HG03095 (cell line): ENCODE data around the gene ELMO1.
A peak's percentile ranks its signal among the peaks of the same experiment; 100 is the strongest.

ENCODE experiments used
- ATAC-seq: cut with Tn5 transposase; IDR thresholded peaks from one replicate; pipeline ENCODE4 v1.9.1; 2021; ENCODE audit warnings: moderate library complexity; ENCODE audit not compliant: unreplicated experiment

ELMO1 gene

DNA sequence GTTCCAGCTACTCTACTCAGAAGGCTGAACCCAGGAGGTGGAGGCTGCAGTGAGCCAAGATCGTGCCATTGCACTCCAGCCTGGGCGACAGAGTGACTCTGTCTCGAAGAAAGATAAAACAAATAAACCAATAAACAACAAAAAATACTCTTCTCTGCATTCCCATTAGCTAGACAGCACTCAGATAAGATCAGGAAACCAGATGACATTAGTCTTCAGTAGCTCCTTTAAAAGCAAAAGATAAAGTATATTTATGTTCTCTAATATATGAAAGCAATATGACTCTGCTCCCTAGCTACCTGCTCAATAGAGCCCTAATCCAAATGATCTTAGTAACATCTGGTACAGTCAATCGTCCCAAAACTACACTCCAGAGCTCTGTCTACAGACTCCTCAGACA is 212.9 kb downstream of the ELMO1 start:
- no peak for ATAC-seq

DNA sequence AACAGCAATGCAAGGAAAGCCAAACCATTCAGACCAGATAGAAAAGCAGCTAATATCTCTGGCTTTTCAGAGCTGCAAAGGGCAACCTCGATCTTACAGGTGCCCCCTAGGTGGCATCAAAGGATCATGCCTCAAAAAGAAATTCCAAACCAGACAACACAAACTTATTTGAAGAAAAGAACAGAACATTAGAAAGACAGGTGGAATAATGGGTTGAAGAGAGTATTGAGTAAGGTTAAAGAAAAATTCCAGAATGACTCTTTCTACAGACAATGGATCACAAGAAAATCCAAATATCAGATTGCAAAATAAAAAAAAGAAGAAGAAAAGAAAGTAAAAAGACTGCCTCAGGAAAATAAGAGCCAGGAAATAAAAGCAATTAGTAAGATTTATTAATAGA is 213.7 kb downstream of the ELMO1 start:
- no peak for ATAC-seq

DNA sequence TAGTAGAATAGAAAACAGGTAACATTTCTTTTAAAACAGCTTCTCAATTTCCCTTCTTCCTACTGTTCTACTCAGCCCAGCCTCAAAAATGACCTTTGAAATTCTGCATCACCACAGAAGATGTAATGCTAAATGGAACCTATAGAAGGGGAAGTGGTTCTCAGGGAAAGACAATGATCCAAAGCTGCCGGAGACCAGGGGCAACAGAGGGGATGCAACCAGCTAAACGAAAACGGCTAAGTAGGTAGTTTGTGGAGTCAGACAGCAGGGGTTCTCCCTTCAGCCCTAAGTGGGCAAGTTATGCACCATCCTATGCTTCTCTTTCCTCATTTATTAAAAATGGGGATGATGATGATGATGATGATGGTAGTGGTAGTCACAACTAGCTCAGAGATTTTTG is 214.3 kb downstream of the ELMO1 start:
- ATAC-seq, result no peak

DNA sequence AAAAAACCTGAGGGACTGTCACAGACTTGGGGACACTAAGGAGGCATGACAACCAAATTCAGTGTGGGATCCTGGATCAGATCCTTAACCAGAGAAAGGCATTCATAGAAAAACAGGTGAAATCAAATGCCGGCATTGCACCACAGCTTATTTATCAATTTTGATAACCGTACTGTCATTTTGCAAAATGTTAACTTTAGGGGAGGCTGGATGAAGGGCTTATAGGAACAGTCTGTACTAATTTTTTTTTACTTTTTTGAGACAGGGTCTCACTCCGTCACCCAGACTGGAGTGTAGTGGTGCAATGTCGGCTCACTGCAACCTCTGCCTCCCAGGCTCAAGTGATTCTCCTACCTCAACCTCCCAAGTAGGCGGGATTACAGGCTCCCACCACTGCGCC is 217.1 kb downstream of the ELMO1 start:
- ATAC-seq, result no peak

DNA sequence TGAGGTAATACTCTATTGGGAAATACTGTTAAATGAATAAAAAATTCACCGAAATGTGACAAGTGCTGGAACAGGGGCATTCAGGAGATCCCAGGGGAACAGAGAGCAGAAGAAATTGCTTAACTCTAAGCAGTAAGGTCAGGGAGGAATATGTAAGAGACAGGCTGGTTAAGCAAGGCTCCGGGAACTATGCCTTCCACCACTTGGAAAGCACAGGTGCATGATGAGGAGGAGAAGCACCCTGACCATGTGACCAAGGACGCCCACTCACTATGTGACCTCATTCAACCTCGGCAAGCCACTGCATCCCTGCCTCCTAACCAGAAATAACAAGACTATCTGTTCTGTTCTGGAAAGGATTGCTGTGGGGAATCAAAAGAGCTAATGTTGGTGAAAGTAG is 218.4 kb downstream of the ELMO1 start:
- no peak for ATAC-seq

DNA sequence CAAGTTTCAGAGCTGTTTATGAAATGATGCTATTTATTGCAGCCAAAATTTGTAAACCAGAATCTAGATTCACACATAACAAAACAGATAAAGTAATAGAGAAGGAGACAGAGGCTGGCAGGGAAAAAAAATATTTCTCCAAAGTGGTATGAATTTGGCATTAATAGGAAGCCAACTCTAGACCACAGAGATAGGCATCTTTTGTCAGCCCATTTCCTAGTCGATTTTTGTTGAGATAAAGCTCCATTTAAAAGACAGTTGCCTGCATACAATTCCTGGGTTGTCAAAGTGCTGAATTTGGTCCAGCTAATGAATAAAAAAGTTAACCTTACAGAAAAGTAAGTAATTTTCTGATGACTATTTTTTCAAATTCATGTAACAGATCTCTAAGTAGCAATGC is 219.3 kb downstream of the ELMO1 start:
- ATAC-seq, result no peak

DNA sequence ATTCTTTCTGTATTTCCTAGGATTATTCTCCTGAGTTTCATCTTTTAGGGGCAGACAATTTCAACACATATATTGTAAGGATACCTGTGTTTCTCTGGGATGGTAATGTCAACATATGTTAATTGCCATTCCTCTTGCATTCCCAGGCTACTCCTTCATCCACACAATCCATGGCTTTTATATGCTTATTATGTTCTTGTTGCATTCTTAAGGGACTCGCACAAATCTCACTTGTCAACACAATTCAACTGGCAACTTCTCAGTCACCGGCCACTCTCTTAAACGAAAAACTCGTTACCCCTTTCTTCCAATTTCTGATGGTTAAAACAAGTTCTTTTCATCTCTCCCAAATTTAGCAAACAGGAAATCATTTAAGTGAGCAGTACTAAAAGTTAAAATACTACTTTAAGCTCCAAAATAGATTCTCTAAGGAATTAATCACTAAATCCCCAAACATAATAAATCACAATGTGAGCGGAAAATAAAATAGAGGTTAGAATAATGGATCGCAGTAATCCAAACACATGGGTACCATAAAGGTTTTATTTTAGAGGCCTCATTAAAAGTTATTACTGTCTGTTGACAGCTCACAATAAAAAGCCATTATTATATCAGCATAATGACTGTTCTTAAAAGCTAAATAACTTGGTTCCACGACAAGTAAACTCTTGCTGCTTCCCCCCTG is 223.2 kb downstream of the ELMO1 start:
- no peak for ATAC-seq

DNA sequence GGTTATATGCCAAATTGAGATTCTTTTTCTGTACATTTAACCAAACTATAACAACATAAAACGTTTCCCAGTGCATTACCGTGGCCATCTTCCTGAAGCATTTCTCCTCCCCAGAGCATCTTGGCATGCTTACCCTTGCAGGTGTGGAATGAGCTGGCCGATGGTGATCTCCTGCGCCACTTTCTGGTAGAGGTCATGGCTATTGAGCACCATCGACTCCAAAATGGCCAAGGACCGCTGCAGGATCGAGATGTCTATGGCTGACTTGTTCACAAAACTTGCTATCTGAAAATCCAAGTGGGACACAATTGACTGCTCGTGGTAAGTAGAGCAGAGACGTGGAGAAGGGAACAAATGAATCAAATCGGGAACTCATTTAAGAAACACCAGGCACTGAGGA is 223.9 kb downstream of the ELMO1 start:
- no peak for ATAC-seq

DNA sequence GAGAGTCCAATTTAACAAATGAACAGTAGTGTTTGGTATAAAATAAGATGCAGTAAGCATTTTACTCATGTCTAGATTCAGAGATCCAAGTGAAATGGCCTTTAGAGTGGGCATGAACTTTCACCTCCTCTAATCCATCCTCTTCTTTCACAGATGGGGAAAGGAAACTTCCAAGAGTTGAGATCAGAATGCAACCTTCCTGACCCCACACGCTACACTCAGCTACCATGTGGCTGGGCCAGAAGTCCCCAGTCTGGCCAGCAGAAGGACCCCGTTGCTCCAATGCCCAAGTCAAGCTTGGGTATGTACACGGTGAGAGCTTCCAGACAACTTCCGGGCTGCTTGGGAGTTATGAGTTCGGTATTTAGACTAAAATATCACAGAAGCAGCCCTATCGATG is 228.0 kb downstream of the ELMO1 start:
- no peak for ATAC-seq

DNA sequence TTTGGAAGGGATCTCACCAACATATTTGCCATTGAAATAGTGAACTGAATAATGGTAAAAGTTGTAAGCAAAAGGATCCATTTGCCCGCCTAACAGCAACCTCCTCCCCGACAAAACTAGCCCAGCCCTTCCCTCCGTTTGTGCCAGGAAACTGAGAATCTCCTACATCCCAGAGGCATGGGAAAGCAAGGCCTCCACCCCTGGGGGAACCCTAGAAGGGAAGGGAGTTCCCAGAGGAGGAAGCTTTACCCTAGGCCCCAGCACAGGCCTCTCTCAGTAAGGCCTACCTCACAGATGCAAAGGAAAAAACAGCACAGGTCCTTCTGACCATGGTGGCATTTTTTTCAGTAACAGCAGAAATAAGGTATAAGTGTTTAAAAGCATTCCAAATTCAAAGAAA is 229.7 kb downstream of the ELMO1 start:
- ATAC-seq, result no peak

DNA sequence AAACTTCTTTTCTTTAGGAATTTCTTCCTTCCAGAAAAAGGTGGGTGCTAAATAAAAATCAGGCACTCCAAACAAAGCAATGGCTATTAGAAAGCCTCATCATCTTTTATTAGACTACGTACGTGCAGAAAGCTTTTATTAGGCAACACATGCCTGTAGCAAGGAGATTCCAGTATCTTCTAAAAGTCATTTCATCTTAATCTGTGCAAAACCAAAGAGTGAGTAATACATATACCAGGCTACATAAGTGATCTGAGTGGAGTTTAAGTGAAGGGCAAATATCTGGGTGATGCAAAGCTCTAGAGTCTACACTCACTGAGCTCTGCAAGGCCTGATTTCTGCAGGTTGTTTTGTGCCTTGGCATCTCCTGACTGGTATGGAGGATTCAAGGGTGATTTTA is 231.7 kb downstream of the ELMO1 start:
- ATAC-seq, result no peak

DNA sequence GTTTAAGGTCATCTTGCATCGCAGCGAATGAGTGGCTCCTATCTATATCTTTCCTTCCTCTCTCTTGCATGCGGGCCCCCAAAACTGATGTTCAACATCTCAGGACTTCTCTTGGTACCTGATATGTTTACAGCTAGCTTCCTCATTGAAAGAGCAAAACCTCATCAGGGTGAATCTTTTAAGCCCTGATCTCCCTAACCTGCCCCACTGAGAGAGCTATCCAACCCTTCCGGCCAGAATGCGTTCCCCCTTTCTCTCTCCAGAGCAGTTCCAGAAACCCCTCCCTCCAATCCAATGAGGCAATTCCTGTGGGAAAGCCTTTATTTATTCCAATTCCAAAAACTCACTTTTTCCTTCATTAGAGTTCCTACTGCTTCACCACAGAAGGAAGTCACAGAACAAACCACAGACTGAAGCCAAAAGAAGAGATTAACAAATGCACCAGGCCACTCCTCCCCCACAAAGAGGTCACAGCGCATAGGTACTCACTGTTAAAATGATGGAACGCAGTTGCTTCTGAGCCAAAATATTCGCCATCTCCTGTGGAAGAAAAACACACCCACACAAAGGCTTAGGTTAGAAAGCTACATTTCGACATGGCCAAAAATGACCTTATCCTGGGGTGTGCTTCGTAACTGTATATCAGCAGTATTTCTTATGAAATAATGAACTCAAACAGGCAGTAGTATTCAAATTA is 232.4 kb downstream of the ELMO1 start:
- ATAC-seq, result no peak

DNA sequence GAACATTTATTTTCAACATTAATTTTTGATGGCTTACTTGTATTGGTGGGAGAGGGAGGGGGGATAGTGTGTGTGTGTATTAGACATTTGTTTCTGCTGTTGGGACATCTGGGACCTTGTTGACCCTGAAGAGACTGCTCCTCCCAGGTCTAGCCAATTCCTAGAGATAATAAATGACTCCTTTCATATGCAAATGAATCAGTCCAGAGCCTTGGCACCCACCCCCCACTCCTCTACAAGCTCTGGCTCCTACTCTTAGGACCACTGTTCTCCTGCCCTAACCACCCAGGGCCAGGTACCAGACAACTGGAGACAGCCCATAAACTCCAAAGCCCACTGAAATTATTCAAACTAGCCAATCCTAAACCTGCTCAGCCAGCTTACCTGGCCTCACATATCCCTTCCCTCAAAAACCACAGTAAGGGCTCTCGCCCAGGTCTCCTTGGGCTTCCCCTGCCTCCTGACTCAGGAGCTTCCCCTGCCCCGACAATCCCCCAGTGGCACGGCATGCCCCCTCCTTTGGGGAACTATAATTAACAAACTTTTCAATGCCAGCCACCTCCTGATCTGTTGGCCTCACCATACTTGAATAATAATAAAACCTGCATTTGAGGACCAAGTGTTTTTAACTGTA is 233.3 kb downstream of the ELMO1 start:
- no peak for ATAC-seq

DNA sequence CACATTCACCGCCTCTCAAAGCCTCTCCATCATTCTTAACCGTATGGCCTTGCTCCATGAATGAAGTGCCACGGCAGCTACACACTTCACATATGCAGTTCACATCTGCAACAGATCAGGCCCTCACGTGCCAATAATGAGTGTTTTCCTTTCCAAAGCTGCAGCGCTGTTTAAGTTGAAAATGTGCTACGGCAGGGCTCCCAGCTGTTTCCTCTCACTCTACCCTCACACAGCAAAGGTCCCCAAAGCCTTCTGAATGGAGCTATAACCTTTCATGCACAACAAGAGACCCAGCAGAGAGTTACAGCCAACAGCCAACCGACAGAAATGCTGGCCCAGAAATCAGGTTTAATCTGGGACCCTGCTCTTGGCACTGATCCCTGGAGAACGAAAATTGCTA is 236.1 kb downstream of the ELMO1 start:
- ATAC-seq, result no peak

DNA sequence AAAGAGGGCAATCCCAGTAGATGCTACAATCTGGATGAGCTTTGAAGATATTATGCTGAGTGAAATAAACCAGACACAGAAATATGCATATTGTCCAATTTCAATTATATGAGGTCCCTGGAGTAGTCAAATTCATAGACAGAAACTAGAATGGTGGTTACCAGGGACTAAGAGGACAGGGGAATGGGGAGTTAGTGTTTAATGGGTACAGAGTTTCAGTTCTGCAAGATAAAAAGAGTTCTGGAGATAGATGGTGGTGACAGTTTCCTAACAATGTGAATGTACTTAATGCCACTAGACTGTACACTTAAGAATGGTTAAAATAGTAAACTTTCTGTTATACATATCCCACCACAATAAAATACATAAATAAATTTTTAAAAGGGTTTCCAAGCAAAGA is 236.6 kb downstream of the ELMO1 start:
- peak; percentile 45 for ATAC-seq

DNA sequence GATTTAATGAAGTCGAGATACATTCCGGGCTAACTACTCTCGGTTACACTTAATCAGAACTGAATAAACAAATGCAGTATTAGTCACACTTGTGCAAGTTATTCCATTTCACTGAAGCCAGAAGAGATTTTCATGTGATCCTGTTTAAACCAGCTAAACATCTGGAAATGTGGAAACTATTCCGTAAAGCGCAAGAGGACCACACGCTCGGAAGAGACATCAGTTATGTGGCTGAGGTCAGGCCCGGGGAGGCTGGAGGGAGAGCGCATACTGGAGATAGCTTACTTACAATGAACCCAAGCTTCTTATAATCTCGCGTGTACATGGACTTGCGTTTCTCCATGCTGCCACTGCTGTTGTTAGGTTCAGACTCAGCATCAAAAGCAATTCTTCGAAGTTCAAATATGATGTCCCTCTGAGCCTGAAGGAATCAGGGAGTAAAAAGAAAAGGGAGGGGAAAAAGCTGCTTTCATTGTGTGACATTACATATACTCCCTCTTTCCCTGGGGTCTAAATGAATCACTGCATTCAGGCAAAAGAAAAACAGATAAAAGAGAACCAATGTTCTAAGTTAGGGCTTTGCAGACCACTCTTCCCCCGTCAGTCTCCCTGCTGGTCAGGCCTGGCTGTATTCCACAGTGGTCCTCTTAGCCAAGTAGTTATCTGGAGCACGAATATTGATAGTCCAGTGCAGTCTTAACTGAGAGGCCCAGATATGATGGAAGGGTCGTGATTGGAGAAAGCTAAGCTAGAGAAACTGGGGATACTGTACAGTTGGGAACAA is 237.4 kb downstream of the ELMO1 start:
- ATAC-seq, result no peak

DNA sequence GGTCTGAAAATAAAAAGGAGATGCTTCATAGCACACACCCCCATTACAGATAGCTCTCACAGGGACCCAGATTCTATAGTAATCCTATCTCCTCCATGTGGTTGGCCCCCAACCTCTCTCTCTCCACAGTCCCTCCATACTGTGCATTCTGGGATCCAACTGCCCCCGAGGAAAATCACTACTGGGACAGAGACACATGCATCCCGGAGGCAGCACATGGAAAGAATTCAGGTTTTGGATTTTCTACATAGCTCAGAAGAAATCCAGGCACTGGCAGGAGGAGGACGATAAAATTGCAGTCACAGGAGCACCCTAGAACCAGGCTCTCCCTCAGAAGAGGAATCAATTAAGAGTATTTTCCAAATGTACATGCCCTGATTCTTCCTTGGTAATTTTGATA is 239.5 kb downstream of the ELMO1 start:
- no peak for ATAC-seq

DNA sequence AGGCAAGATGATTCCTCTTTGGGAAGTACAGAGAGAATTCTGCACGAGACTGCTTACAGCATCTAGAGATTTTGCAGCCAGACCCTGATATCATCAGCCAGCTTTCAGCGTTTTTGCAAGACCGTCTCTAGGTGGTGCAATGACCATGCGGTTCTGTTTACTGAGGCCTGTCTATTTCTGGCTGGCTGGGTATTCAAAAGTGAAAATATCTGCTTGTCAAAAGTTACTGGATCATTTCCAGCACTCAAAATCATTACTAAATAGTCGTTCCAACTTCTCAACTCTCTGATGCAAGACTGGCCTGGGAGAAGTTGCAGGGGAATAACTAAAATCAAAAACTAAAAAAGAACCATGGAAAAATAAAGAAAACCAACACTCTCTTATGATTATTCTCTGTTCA is 240.1 kb downstream of the ELMO1 start:
- peak; percentile 78 for ATAC-seq

DNA sequence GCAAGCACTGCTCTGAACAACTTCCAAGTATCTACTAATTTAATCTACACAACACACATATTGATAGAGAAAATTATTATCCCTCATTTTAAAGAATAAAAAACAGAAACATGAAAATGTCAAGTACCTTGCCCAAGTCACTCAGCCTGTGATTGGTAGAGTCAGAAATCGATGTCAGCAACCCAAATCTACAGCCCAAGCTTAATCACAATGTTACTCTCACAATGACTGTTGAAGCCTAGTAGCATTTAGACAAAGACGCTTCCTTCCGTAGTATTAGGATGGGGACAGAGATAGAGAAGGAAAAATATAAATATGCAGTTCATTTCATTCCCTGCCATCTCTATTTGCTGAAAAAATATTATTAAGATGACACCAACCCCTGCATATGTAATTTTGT is 242.5 kb downstream of the ELMO1 start:
- no peak for ATAC-seq

DNA sequence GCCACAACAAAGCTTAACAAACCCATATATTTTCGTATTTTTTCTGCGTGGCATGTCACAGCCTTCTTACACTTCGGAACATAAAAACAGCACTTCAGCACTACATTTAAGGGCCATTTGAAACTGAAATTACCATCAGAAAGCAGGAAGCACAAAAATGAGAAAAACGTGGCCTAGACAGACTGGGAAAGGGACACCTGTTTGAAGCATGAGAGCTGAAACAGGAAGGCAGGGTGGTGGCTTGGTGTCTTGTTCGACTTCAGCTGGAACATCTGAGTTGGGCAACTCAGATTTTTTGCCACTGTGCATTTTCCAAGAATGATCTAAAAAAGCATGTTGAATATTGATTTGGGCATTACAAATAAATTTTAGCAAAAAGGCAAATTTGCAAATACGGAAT is 243.2 kb downstream of the ELMO1 start:
- no peak for ATAC-seq

DNA sequence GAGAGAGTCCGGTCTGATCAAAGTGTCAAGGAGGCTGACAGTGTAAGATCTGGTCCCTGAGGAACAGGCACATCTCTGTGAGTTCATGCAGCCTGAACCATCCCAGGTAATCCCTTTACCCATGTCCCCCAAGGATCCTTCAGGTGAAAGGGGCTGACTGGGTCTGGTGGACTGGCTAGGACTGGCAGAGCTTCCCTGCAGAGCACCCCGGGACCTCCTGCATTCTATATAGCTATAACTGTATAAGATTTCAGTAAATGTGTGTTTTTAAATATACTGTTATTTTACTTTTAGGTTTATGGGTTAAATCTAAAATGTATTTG is 246.8 kb downstream of the ELMO1 start:
- ATAC-seq, result no peak
